Measurements from ENCODE around the gene ANAPC4. TPM values are rescaled to one million over a fixed set of nuclear protein-coding genes. Genes with fewer than 3 reads are reported as not detected.

Gene ANAPC4
- total RNA-seq, 1 donor from 2014 or later, result 12.2 TPM

GRCh38 chr4:25424539-25425228, 47.6 kb downstream of the ANAPC4 start:
- intact Hi-C loops (cut with micrococcal nuclease), result no loop called here
- no peaks in the 10 kb centered on the region for H3K27me3 ChIP-seq (ENCODE audit: low read depth)
- no peak overlapping the region for H3K4me3 ChIP-seq
- H3K36me3 ChIP-seq, result peaks cover 1% of the 10 kb centered on the region
- H3K9me3 ChIP-seq (replicated peaks), result no peaks in the 10 kb centered on the region
- peak overlapping the region; percentile 25 for H3K27ac ChIP-seq (replicated peaks)
- H3K4me1 ChIP-seq, result peaks cover 38% of the 10 kb centered on the region
- TF ChIP-seq CTCF (IDR thresholded peaks at IDR 0.05; ENCODE audit: borderline replicate concordance), result no peak
- DNase-seq, result peak; percentile 60

GRCh38 chr4:25425361-25425760, 48.3 kb downstream of the ANAPC4 start:
- Histone ChIP-seq H3K4me3 (no peak overlapping the region), H3K36me3 (no peaks in the 10 kb centered on the region), H3K27me3 (ENCODE audit: low read depth) (no peaks in the 10 kb centered on the region), H3K27ac (replicated peaks) (peak overlapping the region; percentile 30), H3K9me3 (replicated peaks) (no peaks in the 10 kb centered on the region), H3K4me1 (peaks cover 38% of the 10 kb centered on the region)
- intact Hi-C loops (cut with micrococcal nuclease), result no loop called here
- no peak for DNase-seq
- TF ChIP-seq CTCF (IDR thresholded peaks at IDR 0.05; ENCODE audit: borderline replicate concordance), result no peak

GRCh38 chr4:25427871-25428270, 50.8 kb downstream of the ANAPC4 start:
- no peak overlapping the region for H3K4me3 ChIP-seq
- intact Hi-C loops (cut with micrococcal nuclease), result no loop called here
- no peaks in the 10 kb centered on the region for H3K36me3 ChIP-seq
- no peaks in the 10 kb centered on the region for H3K27me3 ChIP-seq (ENCODE audit: low read depth)
- no peak for TF ChIP-seq CTCF (IDR thresholded peaks at IDR 0.05; ENCODE audit: borderline replicate concordance)
- DNase-seq, result no peak
- no peak overlapping the region for H3K27ac ChIP-seq (replicated peaks)
- no peaks in the 10 kb centered on the region for H3K9me3 ChIP-seq (replicated peaks)
- peaks cover 27% of the 10 kb centered on the region for H3K4me1 ChIP-seq

GRCh38 chr4:25430630-25431029, 53.6 kb downstream of the ANAPC4 start:
- no peak for DNase-seq
- TF ChIP-seq CTCF (IDR thresholded peaks at IDR 0.05; ENCODE audit: borderline replicate concordance), result no peak
- Histone ChIP-seq H3K27me3 (ENCODE audit: low read depth) (no peaks in the 10 kb centered on the region), H3K4me3 (no peak overlapping the region), H3K4me1 (peaks cover 3% of the 10 kb centered on the region), H3K9me3 (replicated peaks) (no peaks in the 10 kb centered on the region), H3K27ac (replicated peaks) (no peak overlapping the region), H3K36me3 (no peaks in the 10 kb centered on the region)
- intact Hi-C loops (cut with micrococcal nuclease), result no loop called here

- intact Hi-C loops (cut with micrococcal nuclease), result no loop called here
- Histone ChIP-seq H3K4me1 (no peaks in the 10 kb centered on the region), H3K36me3 (no peaks in the 10 kb centered on the region), H3K4me3 (no peak overlapping the region), H3K9me3 (replicated peaks) (peaks cover 3% of the 10 kb centered on the region), H3K27me3 (ENCODE audit: low read depth) (no peaks in the 10 kb centered on the region), H3K27ac (replicated peaks) (no peak overlapping the region)
- no peak for DNase-seq
- no peak for TF ChIP-seq CTCF (IDR thresholded peaks at IDR 0.05; ENCODE audit: borderline replicate concordance)
These were observed 57.1 kb downstream of the ANAPC4 start for GRCh38 chr4:25433966-25434827.
